Measurements from ENCODE around the gene C1GALT1.

DNA sequence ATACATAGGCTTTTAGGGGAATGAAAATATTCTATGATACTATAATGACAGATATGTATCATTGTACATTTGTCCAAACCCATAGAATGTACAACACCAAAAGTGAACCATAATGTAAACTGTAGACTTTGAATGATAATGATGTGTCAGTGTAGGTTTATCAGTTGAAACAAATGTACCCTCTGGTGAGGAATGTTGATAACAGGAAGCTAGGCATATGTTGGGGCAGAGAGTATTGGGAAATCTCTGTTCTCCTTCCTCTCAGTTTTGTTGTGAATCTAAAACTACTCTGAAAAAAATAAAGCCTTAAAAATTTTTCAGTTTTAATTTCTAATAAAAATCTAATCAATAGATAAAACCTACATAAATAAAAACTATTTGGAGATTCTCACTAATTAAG is 36.9 kb downstream of the C1GALT1 start:
- TF ChIP-seq POLR2AphosphoS5 (IDR thresholded peaks at IDR 0.05; ENCODE audit: low read depth), result no peak
- no peak for TF ChIP-seq EZH2 (IDR thresholded peaks at IDR 0.05; ENCODE audit: low read depth, unreplicated experiment)
- TF ChIP-seq, protein P1, sequence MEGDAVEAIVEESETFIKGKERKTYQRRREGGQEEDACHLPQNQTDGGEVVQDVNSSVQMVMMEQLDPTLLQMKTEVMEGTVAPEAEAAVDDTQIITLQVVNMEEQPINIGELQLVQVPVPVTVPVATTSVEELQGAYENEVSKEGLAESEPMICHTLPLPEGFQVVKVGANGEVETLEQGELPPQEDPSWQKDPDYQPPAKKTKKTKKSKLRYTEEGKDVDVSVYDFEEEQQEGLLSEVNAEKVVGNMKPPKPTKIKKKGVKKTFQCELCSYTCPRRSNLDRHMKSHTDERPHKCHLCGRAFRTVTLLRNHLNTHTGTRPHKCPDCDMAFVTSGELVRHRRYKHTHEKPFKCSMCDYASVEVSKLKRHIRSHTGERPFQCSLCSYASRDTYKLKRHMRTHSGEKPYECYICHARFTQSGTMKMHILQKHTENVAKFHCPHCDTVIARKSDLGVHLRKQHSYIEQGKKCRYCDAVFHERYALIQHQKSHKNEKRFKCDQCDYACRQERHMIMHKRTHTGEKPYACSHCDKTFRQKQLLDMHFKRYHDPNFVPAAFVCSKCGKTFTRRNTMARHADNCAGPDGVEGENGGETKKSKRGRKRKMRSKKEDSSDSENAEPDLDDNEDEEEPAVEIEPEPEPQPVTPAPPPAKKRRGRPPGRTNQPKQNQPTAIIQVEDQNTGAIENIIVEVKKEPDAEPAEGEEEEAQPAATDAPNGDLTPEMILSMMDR (conservative IDR thresholded peaks at IDR 0.05; ENCODE audit: low read depth in 2 of 2), result no peak
- TF ChIP-seq, protein P2, sequence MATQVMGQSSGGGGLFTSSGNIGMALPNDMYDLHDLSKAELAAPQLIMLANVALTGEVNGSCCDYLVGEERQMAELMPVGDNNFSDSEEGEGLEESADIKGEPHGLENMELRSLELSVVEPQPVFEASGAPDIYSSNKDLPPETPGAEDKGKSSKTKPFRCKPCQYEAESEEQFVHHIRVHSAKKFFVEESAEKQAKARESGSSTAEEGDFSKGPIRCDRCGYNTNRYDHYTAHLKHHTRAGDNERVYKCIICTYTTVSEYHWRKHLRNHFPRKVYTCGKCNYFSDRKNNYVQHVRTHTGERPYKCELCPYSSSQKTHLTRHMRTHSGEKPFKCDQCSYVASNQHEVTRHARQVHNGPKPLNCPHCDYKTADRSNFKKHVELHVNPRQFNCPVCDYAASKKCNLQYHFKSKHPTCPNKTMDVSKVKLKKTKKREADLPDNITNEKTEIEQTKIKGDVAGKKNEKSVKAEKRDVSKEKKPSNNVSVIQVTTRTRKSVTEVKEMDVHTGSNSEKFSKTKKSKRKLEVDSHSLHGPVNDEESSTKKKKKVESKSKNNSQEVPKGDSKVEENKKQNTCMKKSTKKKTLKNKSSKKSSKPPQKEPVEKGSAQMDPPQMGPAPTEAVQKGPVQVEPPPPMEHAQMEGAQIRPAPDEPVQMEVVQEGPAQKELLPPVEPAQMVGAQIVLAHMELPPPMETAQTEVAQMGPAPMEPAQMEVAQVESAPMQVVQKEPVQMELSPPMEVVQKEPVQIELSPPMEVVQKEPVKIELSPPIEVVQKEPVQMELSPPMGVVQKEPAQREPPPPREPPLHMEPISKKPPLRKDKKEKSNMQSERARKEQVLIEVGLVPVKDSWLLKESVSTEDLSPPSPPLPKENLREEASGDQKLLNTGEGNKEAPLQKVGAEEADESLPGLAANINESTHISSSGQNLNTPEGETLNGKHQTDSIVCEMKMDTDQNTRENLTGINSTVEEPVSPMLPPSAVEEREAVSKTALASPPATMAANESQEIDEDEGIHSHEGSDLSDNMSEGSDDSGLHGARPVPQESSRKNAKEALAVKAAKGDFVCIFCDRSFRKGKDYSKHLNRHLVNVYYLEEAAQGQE (IDR thresholded peaks at IDR 0.05; ENCODE audit: unreplicated experiment), result no peak
- TF ChIP-seq, protein P3, sequence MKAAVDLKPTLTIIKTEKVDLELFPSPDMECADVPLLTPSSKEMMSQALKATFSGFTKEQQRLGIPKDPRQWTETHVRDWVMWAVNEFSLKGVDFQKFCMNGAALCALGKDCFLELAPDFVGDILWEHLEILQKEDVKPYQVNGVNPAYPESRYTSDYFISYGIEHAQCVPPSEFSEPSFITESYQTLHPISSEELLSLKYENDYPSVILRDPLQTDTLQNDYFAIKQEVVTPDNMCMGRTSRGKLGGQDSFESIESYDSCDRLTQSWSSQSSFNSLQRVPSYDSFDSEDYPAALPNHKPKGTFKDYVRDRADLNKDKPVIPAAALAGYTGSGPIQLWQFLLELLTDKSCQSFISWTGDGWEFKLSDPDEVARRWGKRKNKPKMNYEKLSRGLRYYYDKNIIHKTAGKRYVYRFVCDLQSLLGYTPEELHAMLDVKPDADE (IDR thresholded peaks at IDR 0.05), result no peak
- TF ChIP-seq EZH2phosphoT487 (IDR thresholded peaks at IDR 0.05; ENCODE audit: unreplicated experiment), result no peak
- TF ChIP-seq JUNB (IDR thresholded peaks at IDR 0.05; ENCODE audit: unreplicated experiment), result no peak
- TF ChIP-seq CREB1 (CRISPR knock-in tag; IDR thresholded peaks at IDR 0.05; ENCODE audit: low read depth), result no peak
- TF ChIP-seq STAT1 (IDR thresholded peaks at IDR 0.05; ENCODE audit: unreplicated experiment), result no peak
- TF ChIP-seq, protein P4, sequence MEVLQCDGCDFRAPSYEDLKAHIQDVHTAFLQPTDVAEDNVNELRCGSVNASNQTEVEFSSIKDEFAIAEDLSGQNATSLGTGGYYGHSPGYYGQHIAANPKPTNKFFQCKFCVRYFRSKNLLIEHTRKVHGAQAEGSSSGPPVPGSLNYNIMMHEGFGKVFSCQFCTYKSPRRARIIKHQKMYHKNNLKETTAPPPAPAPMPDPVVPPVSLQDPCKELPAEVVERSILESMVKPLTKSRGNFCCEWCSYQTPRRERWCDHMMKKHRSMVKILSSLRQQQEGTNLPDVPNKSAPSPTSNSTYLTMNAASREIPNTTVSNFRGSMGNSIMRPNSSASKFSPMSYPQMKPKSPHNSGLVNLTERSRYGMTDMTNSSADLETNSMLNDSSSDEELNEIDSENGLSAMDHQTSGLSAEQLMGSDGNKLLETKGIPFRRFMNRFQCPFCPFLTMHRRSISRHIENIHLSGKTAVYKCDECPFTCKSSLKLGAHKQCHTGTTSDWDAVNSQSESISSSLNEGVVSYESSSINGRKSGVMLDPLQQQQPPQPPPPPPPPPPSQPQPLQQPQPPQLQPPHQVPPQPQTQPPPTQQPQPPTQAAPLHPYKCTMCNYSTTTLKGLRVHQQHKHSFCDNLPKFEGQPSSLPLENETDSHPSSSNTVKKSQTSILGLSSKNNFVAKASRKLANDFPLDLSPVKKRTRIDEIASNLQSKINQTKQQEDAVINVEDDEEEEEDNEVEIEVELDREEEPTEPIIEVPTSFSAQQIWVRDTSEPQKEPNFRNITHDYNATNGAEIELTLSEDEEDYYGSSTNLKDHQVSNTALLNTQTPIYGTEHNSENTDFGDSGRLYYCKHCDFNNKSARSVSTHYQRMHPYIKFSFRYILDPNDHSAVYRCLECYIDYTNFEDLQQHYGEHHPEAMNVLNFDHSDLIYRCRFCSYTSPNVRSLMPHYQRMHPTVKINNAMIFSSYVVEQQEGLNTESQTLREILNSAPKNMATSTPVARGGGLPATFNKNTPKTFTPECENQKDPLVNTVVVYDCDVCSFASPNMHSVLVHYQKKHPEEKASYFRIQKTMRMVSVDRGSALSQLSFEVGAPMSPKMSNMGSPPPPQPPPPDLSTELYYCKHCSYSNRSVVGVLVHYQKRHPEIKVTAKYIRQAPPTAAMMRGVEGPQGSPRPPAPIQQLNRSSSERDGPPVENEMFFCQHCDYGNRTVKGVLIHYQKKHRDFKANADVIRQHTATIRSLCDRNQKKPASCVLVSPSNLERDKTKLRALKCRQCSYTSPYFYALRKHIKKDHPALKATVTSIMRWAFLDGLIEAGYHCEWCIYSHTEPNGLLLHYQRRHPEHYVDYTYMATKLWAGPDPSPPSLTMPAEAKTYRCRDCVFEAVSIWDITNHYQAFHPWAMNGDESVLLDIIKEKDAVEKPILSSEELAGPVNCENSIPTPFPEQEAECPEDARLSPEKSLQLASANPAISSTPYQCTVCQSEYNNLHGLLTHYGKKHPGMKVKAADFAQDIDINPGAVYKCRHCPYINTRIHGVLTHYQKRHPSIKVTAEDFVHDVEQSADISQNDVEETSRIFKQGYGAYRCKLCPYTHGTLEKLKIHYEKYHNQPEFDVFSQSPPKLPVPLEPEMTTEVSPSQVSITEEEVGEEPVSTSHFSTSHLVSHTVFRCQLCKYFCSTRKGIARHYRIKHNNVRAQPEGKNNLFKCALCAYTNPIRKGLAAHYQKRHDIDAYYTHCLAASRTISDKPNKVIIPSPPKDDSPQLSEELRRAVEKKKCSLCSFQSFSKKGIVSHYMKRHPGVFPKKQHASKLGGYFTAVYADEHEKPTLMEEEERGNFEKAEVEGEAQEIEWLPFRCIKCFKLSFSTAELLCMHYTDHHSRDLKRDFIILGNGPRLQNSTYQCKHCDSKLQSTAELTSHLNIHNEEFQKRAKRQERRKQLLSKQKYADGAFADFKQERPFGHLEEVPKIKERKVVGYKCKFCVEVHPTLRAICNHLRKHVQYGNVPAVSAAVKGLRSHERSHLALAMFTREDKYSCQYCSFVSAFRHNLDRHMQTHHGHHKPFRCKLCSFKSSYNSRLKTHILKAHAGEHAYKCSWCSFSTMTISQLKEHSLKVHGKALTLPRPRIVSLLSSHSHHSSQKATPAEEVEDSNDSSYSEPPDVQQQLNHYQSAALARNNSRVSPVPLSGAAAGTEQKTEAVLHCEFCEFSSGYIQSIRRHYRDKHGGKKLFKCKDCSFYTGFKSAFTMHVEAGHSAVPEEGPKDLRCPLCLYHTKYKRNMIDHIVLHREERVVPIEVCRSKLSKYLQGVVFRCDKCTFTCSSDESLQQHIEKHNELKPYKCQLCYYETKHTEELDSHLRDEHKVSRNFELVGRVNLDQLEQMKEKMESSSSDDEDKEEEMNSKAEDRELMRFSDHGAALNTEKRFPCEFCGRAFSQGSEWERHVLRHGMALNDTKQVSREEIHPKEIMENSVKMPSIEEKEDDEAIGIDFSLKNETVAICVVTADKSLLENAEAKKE (CRISPR knock-in tag; IDR thresholded peaks at IDR 0.05), result no peak
- no peak for TF ChIP-seq ZNF114 (CRISPR knock-in tag; IDR thresholded peaks at IDR 0.05)
- no peak for TF ChIP-seq NANOG (IDR thresholded peaks at IDR 0.05; ENCODE audit: borderline replicate concordance)
